HCT116 (cell line): ENCODE data around the gene ZNF264.

ENCODE experiments used
- CEBPB ChIP-seq: IDR thresholded peaks from 2 replicates; pipeline ENCODE4 v1.6.1; 2012; ENCODE audit warnings: low read depth
- POLR2A ChIP-seq: IDR thresholded peaks from 2 replicates; pipeline ENCODE4 v1.7.0; 2011; ENCODE audit warnings: borderline replicate concordance; ENCODE audit not compliant: insufficient read depth, insufficient read length; ENCODE audit errors: extremely low read depth
- SIN3A ChIP-seq: IDR thresholded peaks from 2 replicates; pipeline ENCODE4 v1.6.1; 2012; ENCODE audit warnings: low read depth
- YY1 ChIP-seq: IDR thresholded peaks from 2 replicates; pipeline ENCODE4 v1.6.1; 2011; ENCODE audit warnings: low read length, low read depth, moderate library complexity, mild to moderate bottlenecking; ENCODE audit not compliant: insufficient replicate concordance; ENCODE audit errors: extremely low read depth
- ZNF274 ChIP-seq: fragments of 200-500 bp; sonication (Bioruptor generic); IDR thresholded peaks from 2 replicates; pipeline ENCODE4 v1.6.1; 2014; ENCODE audit warnings: mild to moderate bottlenecking, low read depth, low read length, inconsistent platforms
- TF ChIP-seq, protein P1 (sequence below): IDR thresholded peaks from 2 replicates; pipeline ENCODE4 v1.6.1; 2012; ENCODE audit warnings: low read depth
- TF ChIP-seq, protein P2 (sequence below), 3 experiments: fragments of 200-600 bp in 1 of 3; sonication (generic) in 1 of 3; IDR thresholded peaks in 2 of 3; conservative IDR thresholded peaks in 1 of 3; 2 replicates each; pipeline ENCODE4 v1.5.1; 2012 to 2017; ENCODE audit warnings: low read depth in 2 of 3, low read length in 2 of 3, antibody characterized with exemption in 1 of 3, borderline replicate concordance in 1 of 3, control low read depth in 1 of 3, mild to moderate bottlenecking in 1 of 3, mixed read lengths in 1 of 3, mixed run types in 1 of 3, moderate library complexity in 1 of 3; ENCODE audit not compliant: insufficient read depth in 1 of 3

GRCh38 chr19:57240311-57241090 is 49.2 kb downstream of the ZNF264 start, which contains the start of gene ZNF805:
- TF ChIP-seq CEBPB (no peak), YY1 (peak; percentile 21), POLR2A (peak; percentile 58), ZNF274 (no peak), SIN3A (no peak)
- TF ChIP-seq, protein P1, sequence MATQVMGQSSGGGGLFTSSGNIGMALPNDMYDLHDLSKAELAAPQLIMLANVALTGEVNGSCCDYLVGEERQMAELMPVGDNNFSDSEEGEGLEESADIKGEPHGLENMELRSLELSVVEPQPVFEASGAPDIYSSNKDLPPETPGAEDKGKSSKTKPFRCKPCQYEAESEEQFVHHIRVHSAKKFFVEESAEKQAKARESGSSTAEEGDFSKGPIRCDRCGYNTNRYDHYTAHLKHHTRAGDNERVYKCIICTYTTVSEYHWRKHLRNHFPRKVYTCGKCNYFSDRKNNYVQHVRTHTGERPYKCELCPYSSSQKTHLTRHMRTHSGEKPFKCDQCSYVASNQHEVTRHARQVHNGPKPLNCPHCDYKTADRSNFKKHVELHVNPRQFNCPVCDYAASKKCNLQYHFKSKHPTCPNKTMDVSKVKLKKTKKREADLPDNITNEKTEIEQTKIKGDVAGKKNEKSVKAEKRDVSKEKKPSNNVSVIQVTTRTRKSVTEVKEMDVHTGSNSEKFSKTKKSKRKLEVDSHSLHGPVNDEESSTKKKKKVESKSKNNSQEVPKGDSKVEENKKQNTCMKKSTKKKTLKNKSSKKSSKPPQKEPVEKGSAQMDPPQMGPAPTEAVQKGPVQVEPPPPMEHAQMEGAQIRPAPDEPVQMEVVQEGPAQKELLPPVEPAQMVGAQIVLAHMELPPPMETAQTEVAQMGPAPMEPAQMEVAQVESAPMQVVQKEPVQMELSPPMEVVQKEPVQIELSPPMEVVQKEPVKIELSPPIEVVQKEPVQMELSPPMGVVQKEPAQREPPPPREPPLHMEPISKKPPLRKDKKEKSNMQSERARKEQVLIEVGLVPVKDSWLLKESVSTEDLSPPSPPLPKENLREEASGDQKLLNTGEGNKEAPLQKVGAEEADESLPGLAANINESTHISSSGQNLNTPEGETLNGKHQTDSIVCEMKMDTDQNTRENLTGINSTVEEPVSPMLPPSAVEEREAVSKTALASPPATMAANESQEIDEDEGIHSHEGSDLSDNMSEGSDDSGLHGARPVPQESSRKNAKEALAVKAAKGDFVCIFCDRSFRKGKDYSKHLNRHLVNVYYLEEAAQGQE, result no peak
- TF ChIP-seq, protein P2, sequence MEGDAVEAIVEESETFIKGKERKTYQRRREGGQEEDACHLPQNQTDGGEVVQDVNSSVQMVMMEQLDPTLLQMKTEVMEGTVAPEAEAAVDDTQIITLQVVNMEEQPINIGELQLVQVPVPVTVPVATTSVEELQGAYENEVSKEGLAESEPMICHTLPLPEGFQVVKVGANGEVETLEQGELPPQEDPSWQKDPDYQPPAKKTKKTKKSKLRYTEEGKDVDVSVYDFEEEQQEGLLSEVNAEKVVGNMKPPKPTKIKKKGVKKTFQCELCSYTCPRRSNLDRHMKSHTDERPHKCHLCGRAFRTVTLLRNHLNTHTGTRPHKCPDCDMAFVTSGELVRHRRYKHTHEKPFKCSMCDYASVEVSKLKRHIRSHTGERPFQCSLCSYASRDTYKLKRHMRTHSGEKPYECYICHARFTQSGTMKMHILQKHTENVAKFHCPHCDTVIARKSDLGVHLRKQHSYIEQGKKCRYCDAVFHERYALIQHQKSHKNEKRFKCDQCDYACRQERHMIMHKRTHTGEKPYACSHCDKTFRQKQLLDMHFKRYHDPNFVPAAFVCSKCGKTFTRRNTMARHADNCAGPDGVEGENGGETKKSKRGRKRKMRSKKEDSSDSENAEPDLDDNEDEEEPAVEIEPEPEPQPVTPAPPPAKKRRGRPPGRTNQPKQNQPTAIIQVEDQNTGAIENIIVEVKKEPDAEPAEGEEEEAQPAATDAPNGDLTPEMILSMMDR (IDR thresholded peaks at IDR 0.05 in 2 of 3, conservative IDR thresholded peaks at IDR 0.05 in 1 of 3; ENCODE audit: borderline replicate concordance in 1 of 3, insufficient read depth in 1 of 3, low read depth in 2 of 3, low read length in 2 of 3), result no peak
